Glutamatergic neuron (in vitro differentiated cells): ENCODE data around the gene SULT1E1. TPM values are rescaled to one million over a fixed set of nuclear protein-coding genes. Genes with fewer than 3 reads are reported as not detected.

Source experiments
- DNase-seq: peaks from one replicate; pipeline ENCODE4 v3.0.0; 2022
- H3K27ac Mint-ChIP-seq: one replicate; pipeline ENCODE4 v1.8.0; 2020; ENCODE audit warnings: mild to moderate bottlenecking, mixed read lengths, inconsistent platforms; ENCODE audit not compliant: unreplicated experiment
- H3K27me3 Mint-ChIP-seq: one replicate; pipeline ENCODE4 v1.8.0; 2020; ENCODE audit warnings: mild to moderate bottlenecking, moderate library complexity, mixed read lengths, inconsistent platforms; ENCODE audit not compliant: unreplicated experiment
- H3K36me3 Mint-ChIP-seq: one replicate; pipeline ENCODE4 v1.8.0; 2020; ENCODE audit warnings: mild to moderate bottlenecking, mixed read lengths, inconsistent platforms; ENCODE audit not compliant: unreplicated experiment
- H3K4me1 Mint-ChIP-seq: one replicate; pipeline ENCODE4 v1.8.0; 2020; ENCODE audit warnings: mild to moderate bottlenecking, low read depth, mixed read lengths, inconsistent platforms; ENCODE audit not compliant: unreplicated experiment
- H3K4me3 Mint-ChIP-seq: one replicate; pipeline ENCODE4 v1.8.0; 2020; ENCODE audit warnings: mild to moderate bottlenecking, mixed read lengths, inconsistent platforms; ENCODE audit not compliant: unreplicated experiment
- H3K9me3 Mint-ChIP-seq: one replicate; pipeline ENCODE4 v1.8.0; 2020; ENCODE audit warnings: mild to moderate bottlenecking, moderate library complexity, mixed read lengths, inconsistent platforms; ENCODE audit not compliant: unreplicated experiment
- CTCF ChIP-seq: fragments of 200-600 bp; sonication (generic); IDR thresholded peaks from one replicate; pipeline ENCODE4 v1.5.0; 2021; ENCODE audit not compliant: partially characterized antibody, unreplicated experiment
- total RNA-seq: library from RNA; stranded (reverse); fragmentation: NEBNext Ultra II Directional; extraction: Animal tissue kit (Norgen Biotek cat#: 25700); gene quantifications from one replicate; pipeline ENCODE4 v1.2.1, GENCODE V29; 2021; ENCODE audit not compliant: unreplicated experiment

SULT1E1 gene
- total RNA-seq, 1 donor from 2014 or later: not detected

- Mint-ChIP-seq H3K9me3 (no peaks in the 10 kb centered on the region), H3K27ac (no peak overlapping the region), H3K4me1 (no peaks in the 10 kb centered on the region), H3K27me3 (no peaks in the 10 kb centered on the region), H3K4me3 (no peak overlapping the region), H3K36me3 (no peaks in the 10 kb centered on the region)
- DNase-seq: no peak
- no peak for TF ChIP-seq CTCF
Measured at GRCh38 chr4:69849297-69849696, 10.6 kb downstream of the SULT1E1 start.

DNA sequence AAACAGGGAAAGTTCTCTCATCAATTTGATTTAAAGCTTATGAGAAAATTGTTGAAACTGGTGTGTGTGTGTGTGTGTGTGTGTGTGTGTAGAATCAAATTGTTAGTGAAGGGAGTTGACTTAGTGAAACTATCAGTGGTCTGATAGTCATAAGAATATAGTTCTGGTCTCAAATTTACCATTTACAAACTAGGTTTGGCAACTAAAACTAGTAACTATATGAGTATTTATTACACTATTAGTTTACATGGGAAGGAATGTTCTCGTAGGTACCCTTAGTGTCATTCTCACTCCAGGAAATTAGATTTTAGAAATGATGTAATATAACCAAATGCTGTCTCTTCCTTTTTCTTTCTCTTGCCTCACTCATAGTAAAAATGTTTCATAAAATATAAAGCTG is 11.9 kb downstream of the SULT1E1 start:
- H3K27me3 Mint-ChIP-seq: no peaks in the 10 kb centered on the region
- H3K27ac Mint-ChIP-seq: no peak overlapping the region
- no peak for DNase-seq
- no peaks in the 10 kb centered on the region for H3K36me3 Mint-ChIP-seq
- no peak for TF ChIP-seq CTCF
- H3K4me1 Mint-ChIP-seq: no peaks in the 10 kb centered on the region
- no peaks in the 10 kb centered on the region for H3K9me3 Mint-ChIP-seq
- no peak overlapping the region for H3K4me3 Mint-ChIP-seq

DNA sequence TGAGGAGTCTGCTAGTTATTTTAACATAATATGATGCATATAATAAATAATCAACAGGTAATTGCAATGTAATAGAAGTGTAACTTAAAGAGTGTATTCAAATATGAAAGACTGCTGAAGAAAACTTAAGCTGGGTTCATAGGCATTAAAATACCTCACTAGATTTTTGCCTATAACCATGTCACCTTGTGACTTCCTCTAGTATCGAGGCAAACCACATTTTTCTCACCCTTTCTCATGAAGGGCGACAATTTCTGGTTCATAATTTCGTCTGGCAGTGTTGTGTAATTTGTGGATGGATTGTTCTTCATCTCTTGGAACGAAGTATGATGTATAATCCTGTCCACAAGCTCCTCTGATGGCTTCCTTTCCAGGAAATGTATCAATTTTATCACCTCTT is 16.0 kb downstream of the SULT1E1 start:
- Mint-ChIP-seq H3K36me3 (no peaks in the 10 kb centered on the region), H3K4me1 (no peaks in the 10 kb centered on the region), H3K27ac (no peak overlapping the region), H3K4me3 (no peak overlapping the region), H3K9me3 (no peaks in the 10 kb centered on the region), H3K27me3 (no peaks in the 10 kb centered on the region)
- DNase-seq: no peak
- TF ChIP-seq CTCF: no peak

- Mint-ChIP-seq H3K27me3 (no peaks in the 10 kb centered on the region), H3K9me3 (no peaks in the 10 kb centered on the region), H3K36me3 (no peaks in the 10 kb centered on the region), H3K4me3 (no peak overlapping the region), H3K27ac (no peak overlapping the region), H3K4me1 (no peaks in the 10 kb centered on the region)
- TF ChIP-seq CTCF: no peak
- DNase-seq: no peak
Measured at GRCh38 chr4:69843301-69843700, 16.6 kb downstream of the SULT1E1 start.

GRCh38 chr4:69838977-69839376 is 21.0 kb downstream of the SULT1E1 start:
- Mint-ChIP-seq H3K27me3 (no peaks in the 10 kb centered on the region), H3K4me1 (no peaks in the 10 kb centered on the region), H3K4me3 (no peak overlapping the region), H3K36me3 (no peaks in the 10 kb centered on the region), H3K9me3 (no peaks in the 10 kb centered on the region), H3K27ac (no peak overlapping the region)
- DNase-seq: no peak
- TF ChIP-seq CTCF: no peak
